ENCODE data around the gene SHANK3. TPM values are rescaled to one million over a fixed set of nuclear protein-coding genes. Genes with fewer than 3 reads are reported as not detected.

Gene SHANK3
- total RNA-seq, 1 donor from 2014 or later = 95.7 TPM

Other genes starting within 250 kb of the SHANK3 start
- gene SBF1, start 197.8 kb upstream of the SHANK3 start, total RNA-seq = 74.3 TPM
- gene ADM2, start 191.3 kb upstream of the SHANK3 start, total RNA-seq = 0.42 TPM
- not detected for gene MIOX, start 186.0 kb upstream of the SHANK3 start, total RNA-seq
- gene LMF2, start 165.1 kb upstream of the SHANK3 start, total RNA-seq = 57.1 TPM
- gene NCAPH2, start 164.6 kb upstream of the SHANK3 start, total RNA-seq = 25.0 TPM
- 9.6 TPM for gene SCO2, start 147.2 kb upstream of the SHANK3 start, total RNA-seq
- 165 TPM for gene TYMP, start 142.8 kb upstream of the SHANK3 start, total RNA-seq
- 0.10 TPM for gene KLHDC7B, start 126.9 kb upstream of the SHANK3 start, total RNA-seq
- not detected for gene SYCE3, start 109.9 kb upstream of the SHANK3 start, total RNA-seq
- gene CPT1B, start 94.4 kb upstream of the SHANK3 start, total RNA-seq = 10.4 TPM
- 47.6 TPM for gene CHKB, start 90.0 kb upstream of the SHANK3 start, total RNA-seq
- 0.58 TPM for gene MAPK8IP2, start 72.0 kb upstream of the SHANK3 start, total RNA-seq
- 50.4 TPM for gene ARSA, start 44.7 kb upstream of the SHANK3 start, total RNA-seq
- 4.5 TPM for gene ACR, start 65.4 kb downstream of the SHANK3 start, total RNA-seq
- gene RABL2B, start 110.8 kb downstream of the SHANK3 start, total RNA-seq = 21.9 TPM

Measured in mesenteric fat pad (tissue), 1 donor.